ENCODE data around the gene HOXC10.

HOXC10 gene

DNA sequence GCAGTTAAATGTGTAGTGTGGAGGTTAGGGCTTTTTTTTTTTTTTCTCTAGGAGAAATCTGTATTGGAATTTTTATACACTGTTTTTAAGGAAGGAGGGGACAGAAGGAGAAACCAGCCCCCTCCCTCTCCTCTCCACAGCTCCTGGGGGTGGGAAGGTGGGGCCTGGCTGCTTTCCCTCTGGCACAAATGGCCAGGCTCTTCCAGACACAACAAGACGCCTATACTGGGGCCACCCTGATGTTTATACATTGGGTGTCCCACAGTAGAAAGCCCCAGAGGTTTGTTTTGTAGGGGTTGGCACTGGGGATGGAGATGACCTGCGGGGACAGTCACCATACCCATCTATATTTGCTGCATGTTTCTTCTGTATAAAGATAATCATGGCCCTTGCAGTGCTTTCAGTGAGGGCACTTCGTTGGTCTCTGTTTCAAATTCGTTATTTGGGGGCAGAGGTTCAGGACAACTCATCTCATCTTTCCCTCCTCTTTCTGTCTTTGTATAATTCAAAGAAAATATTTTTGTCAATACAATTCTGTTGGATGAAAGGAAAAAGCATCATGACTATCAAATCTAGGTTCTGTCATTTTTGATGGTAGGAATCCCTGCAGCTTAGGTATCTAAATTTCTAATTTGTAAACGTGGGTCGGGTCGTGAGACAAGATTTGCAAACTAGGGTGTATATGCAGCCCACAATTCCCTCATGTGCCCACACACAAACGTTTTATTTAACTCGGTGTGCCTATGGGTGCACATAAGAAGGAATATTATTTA, 7.9 kb upstream of the HOXC10 start:
- no peak for DNase-seq (ENCODE audit: low read depth in 2 of 3, low spot score in 1 of 3)

GRCh38 chr12:53977596-53978445, 7.1 kb upstream of the HOXC10 start:
- no peak for DNase-seq (ENCODE audit: low read depth in 2 of 3, low spot score in 1 of 3)

GRCh38 chr12:53978477-53979356, 6.2 kb upstream of the HOXC10 start:
- no peak for DNase-seq (ENCODE audit: low read depth in 2 of 3, low spot score in 1 of 3)

- DNase-seq (ENCODE audit: low read depth in 2 of 3, low spot score in 1 of 3), result no peak
Measured at GRCh38 chr12:53980104-53980801, 4.7 kb upstream of the HOXC10 start.

- no peak for DNase-seq (ENCODE audit: low read depth in 2 of 3, low spot score in 1 of 3)
Measured at GRCh38 chr12:53980802-53981496, 4.0 kb upstream of the HOXC10 start.

GRCh38 chr12:53981634-53982565, 3.0 kb upstream of the HOXC10 start:
- DNase-seq (ENCODE audit: low read depth in 2 of 3, low spot score in 1 of 3), result no peak

DNA sequence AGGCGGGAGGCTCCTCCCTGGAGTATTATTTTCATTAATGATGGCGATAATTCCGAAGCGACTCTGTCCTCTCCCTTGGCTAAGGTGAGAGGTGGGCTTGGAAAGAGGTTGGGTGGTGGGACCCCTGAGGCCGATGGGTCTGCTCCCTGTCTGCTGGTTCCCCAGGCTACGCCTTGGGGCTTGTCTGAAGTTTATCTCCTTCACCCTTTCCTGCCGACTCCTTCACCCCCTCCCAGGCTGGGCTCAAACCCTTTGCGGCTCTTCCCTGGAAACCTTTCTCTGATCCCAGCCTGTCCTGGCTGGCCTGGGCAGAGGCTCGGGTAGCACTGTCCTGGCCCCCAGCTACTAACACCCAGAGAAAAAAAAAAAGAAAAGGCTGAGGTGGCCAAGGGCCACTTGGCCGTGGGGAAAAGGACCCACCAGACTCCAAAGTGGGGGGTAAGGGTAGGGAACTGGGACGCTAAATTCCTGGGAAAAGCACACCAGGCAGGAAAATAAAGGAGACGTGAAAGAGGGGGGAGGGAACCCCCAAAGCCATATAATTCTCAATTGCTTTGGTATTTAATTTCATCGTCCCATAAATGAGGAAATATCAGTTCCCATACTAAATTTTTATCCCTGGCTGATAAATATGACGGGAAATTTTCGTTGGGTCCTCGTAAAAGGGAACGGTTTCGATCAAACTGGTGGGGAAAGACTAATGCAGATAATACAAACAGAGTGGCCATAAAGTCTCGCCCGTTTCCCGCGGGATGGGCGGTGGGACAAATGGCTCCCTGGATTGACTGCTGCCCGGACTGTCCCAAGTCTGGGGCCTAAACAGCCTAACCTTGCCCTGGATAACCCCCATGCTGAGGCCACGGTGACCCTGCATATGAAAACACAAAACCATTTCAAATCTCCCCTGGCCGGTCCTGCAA, 2.0 kb upstream of the HOXC10 start:
- no peak for DNase-seq (ENCODE audit: low read depth in 2 of 3, low spot score in 1 of 3)

GRCh38 chr12:53983568-53983949, 1.4 kb upstream of the HOXC10 start:
- DNase-seq (ENCODE audit: low read depth in 2 of 3, low spot score in 1 of 3), result no peak

DNA sequence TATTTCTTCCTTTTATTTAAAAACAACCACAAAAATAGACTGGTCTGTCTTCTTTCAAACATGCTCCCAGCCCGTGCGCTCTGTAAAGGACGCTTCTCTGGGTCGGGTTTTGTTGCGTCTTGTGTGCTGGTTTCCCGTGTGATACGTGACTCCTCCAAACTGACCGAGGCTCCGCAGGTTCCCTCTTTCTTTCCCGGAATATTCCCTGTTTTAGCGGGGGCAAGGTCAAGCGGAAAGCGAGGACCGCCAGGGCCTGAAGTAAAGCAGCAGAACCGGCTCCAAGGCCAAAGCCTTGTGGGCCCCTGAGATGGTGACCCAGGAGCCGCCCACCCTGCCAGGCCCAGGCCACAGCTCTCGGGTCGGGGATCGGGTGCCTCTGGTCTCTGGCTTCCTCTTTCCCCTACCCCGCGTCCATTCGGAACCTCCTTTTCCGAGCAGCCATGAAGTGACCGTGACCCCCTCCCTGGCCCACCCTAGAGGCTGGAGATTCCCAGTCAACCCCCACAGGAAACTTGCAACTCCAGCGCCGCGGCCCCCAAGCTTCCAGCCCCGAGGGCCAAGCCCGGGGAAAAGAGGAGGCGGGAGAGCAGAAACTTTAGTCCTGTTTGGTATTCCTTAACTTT, 885 bp upstream of the HOXC10 start:
- no peak for DNase-seq (ENCODE audit: low read depth in 2 of 3, low spot score in 1 of 3)

GRCh38 chr12:53985692-53985993, 697 bp downstream of the HOXC10 start:
- no peak for DNase-seq (ENCODE audit: low read depth in 2 of 3, low spot score in 1 of 3)

GRCh38 chr12:53985994-53986685, 1.2 kb downstream of the HOXC10 start:
- no peak for DNase-seq (ENCODE audit: low read depth in 2 of 3, low spot score in 1 of 3)

DNA sequence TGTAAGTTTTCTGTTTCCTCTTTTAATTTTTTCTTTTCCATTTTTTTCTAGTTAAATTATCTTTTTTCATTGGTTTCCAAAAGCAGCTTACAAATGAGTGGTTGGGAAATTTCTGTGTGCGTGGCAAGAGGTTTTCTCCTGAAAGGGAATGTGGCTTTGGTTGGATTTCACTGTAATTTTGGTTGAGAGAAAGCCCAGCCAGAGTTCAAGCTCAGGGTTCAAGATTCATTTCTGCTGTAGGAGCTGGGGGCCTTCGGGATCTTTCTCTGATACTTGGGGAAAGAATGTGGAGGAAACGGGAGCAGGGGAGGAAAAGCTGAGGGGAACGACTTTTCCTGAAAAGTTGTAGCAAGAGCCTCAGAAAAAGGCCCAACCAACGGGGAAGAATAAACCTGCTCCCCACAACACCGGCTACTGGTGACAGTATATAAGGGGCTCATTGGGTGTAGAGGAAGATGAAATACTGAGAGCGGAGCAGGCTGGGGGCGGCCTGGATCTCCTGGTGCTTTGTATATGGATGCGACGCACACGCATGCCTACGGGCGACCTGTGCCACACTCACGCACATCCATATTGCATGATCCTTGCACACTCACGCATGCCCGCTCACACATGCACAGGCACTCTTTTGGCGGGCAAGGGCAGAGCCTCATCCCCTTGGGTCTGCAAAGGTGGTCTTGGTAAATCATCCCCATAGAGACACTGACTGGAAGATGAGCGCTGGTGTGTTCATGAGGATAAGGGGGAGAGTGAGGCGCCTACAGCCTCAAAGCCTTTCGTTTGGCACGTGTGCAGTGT, 1.9 kb downstream of the HOXC10 start:
- no peak for DNase-seq (ENCODE audit: low read depth in 2 of 3, low spot score in 1 of 3)

DNA sequence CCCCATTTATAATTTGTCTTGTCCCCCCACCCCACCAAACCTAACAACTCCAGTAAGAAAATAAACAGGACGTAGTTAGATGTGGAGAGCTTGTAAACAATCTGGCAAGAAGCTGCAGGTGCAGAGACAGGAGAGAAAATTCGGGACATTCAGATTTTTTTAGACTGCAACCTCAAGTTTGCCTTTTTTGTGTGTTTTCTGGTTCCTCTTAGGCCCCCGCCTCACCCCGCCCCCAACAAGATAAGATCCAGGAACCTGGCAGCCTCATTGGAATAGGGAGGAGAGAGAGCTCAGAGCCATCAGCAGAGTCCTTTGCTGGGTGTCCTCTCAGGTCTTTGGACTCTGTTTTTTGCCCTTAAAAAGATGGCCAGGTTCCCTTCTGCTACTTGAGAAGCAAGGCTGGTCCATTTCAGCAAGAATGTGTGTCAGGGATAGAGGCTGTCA, 2.9 kb downstream of the HOXC10 start:
- no peak for DNase-seq (ENCODE audit: low read depth in 2 of 3, low spot score in 1 of 3)

DNA sequence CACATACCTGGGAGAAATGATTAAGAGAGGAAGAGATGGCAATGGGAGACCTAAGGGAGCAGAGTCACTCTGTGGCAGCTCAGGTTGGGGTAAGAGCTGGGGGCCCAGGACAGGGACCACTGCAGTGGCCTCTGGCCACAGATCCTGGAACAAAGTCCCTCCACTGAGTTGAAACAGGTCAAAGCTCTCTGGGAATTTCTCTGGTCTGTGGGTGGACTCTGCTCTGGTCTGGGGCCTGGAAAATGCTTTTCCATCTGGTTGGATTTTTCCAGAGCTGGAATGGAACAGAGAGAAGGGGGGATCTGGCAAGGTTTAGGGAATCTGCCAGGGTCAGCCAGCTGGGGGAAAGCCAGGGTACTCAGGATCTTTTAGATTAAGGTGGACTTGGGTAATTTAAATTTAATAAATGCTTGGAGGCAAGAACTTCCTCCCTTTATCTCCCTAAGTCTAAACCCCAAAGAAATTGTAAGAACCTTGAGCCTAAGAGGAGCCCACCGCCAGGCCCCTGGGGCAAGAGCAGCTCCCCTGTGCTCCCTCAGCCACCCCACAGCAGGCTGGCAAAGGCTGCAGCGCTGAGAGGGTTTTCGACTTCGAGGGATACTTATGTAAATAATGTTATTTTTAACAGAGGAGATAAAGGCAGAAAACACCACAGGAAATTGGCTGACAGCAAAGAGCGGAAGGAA, 3.7 kb downstream of the HOXC10 start:
- no peak for DNase-seq (ENCODE audit: low read depth in 2 of 3, low spot score in 1 of 3)

DNA sequence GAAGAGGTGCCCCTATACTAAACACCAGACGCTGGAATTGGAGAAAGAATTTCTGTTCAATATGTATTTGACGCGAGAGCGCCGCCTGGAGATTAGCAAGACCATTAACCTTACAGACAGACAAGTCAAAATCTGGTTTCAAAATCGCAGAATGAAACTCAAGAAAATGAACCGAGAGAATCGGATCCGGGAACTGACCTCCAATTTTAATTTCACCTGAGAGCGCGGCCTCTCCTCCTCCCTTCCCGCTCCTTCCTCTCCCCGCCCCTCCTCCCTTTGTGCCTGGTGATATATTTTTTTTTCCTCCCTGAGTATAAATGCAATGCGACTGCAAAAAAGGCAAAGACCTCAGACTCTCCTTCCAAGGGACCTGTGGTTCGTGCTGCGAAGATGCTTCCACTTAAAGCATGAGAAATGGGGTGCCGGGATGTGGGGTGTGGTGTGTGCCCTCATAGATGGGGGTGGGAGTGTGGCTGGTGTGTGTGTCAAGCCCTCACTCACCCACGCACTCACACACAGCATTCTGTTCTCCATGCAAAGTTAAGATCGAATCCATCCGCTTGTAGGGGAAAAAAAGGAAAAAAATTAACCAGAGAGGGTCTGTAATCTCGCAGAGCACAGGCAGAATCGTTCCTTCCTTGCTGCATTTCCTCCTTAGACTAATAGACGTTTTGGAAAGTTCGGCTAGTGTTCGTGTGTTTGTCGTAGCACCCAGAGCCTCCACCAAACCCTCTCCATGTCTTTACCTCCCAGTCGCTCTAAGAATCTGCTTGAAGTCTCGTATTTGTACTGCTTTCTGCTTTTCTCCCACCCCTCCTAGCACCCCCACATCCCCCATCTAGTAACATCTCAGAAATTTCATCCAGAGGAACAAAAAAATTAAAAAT, 4.5 kb downstream of the HOXC10 start:
- no peak for DNase-seq (ENCODE audit: low read depth in 2 of 3, low spot score in 1 of 3)

All from stimulated activated CD4-positive, alpha-beta T cell treated with anti-CD3 and anti-CD28 coated beads, Interleukin-12 subunit alpha, Interleukin-12 subunit beta, amount 100 ng/mL, for 48 hours (primary cell).